DND-41 (cell line): ENCODE measurements around the gene PARN.

Experiments
- EZH2 ChIP-seq: IDR thresholded peaks from 3 replicates; pipeline ENCODE4 v1.6.1; 2012; ENCODE audit warnings: borderline replicate concordance, low read depth, mild to moderate bottlenecking, moderate library complexity, low read length, inconsistent platforms; ENCODE audit not compliant: severe bottlenecking
- TF ChIP-seq, protein P1 (sequence below): IDR thresholded peaks from 2 replicates; pipeline ENCODE4 v1.5.1; 2012; ENCODE audit warnings: borderline replicate concordance, low read length, moderate library complexity, mild to moderate bottlenecking; ENCODE audit not compliant: poor library complexity, severe bottlenecking; ENCODE audit errors: extremely low read depth

DNA sequence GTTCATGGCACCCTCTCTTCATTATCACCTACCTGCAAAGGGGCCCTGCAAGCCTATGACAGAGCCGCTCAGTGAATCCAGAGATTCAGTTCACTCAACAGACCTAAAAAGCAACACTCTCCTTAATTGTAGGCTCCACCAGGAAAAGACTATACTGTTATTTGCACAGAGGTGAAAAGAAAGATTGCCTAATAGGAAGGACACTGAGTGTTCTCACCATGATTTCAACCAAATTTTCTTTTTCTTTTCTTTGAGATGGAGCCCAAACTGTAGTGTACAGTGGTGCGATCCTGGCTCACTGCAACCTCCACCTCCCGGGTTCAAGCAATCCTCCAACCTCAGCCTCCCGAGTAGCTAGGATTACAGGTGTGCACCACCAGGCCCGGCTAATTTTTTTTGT is 104.5 kb downstream of the PARN start:
- no peak for TF ChIP-seq EZH2
- TF ChIP-seq, protein P1, sequence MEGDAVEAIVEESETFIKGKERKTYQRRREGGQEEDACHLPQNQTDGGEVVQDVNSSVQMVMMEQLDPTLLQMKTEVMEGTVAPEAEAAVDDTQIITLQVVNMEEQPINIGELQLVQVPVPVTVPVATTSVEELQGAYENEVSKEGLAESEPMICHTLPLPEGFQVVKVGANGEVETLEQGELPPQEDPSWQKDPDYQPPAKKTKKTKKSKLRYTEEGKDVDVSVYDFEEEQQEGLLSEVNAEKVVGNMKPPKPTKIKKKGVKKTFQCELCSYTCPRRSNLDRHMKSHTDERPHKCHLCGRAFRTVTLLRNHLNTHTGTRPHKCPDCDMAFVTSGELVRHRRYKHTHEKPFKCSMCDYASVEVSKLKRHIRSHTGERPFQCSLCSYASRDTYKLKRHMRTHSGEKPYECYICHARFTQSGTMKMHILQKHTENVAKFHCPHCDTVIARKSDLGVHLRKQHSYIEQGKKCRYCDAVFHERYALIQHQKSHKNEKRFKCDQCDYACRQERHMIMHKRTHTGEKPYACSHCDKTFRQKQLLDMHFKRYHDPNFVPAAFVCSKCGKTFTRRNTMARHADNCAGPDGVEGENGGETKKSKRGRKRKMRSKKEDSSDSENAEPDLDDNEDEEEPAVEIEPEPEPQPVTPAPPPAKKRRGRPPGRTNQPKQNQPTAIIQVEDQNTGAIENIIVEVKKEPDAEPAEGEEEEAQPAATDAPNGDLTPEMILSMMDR, result no peak
